PC-9 (cell line): ENCODE measurements around the gene FASTK. TPM values are rescaled to one million over a fixed set of nuclear protein-coding genes. Genes with fewer than 3 reads are reported as not detected.
A peak's percentile ranks its signal among the peaks of the same experiment; 100 is the strongest.

Source experiments
- BruUV-seq: library from RNA; stranded (reverse); fragments of 400-500 nt; replicated peaks from 2 replicates; lab custom pipeline; 2021; lab: Mats Ljungman, UMichigan
- CTCF ChIA-PET: fragments of 300-600 bp; sonication (Branson Sonifier 250); formaldehyde crosslinking; loops from one replicate; lab custom pipeline; 2022; ENCODE audit warnings: antibody characterized with exemption; lab: Charles Lee
- POLR2A ChIA-PET: fragments of 300-600 bp; sonication (Branson Sonifier 250); formaldehyde crosslinking; loops from one replicate; lab custom pipeline; 2022; ENCODE audit warnings: antibody characterized with exemption; ENCODE audit not compliant: unreplicated experiment; lab: Charles Lee
- DNase-seq, 2 experiments: peaks; one replicate each; pipeline versions ENCODE4 v3.0.0 to v3.0.0-alpha.2; 2015 to 2022; ENCODE audit warnings: mixed read lengths in 1 of 2
- H2AFZ ChIP-seq: fragments of 200-600 bp; sonication (generic); 2 replicates; pipeline ENCODE4 v1.8.1; 2017; ENCODE audit warnings: antibody characterized with exemption
- H3F3A ChIP-seq: fragments of 200-600 bp; sonication (generic); 2 replicates; pipeline ENCODE4 v1.8.1; 2017; ENCODE audit warnings: antibody characterized with exemption, mild to moderate bottlenecking, low read depth; ENCODE audit not compliant: insufficient read depth
- H3K27ac ChIP-seq: fragments of 200-600 bp; sonication (generic); 2 replicates; pipeline ENCODE4 v1.6.1; 2016; ENCODE audit warnings: mixed run types
- H3K27me3 ChIP-seq: fragments of 200-600 bp; sonication (generic); 2 replicates; pipeline ENCODE4 v1.6.1; 2016; ENCODE audit warnings: low read depth, mixed run types; ENCODE audit not compliant: insufficient read depth
- H3K36me3 ChIP-seq: fragments of 200-600 bp; sonication (generic); 2 replicates; pipeline ENCODE4 v1.6.1; 2016; ENCODE audit warnings: low read depth, mixed run types
- H3K4me1 ChIP-seq: fragments of 200-600 bp; sonication (generic); replicated peaks from 2 replicates; pipeline ENCODE4 v1.6.1; 2016; ENCODE audit warnings: mixed run types; ENCODE audit not compliant: insufficient read depth
- H3K4me2 ChIP-seq: fragments of 200-600 bp; sonication (generic); 2 replicates; pipeline ENCODE4 v1.6.1; 2017; ENCODE audit warnings: mixed run types
- H3K4me3 ChIP-seq: fragments of 200-600 bp; sonication (generic); 2 replicates; pipeline ENCODE4 v1.6.1; 2016; ENCODE audit warnings: mixed run types
- H3K79me2 ChIP-seq: fragments of 200-600 bp; sonication (generic); 2 replicates; pipeline ENCODE4 v1.6.1; 2017; ENCODE audit warnings: low read depth, mixed run types
- H3K9me2 ChIP-seq: fragments of 200-600 bp; sonication (generic); 2 replicates; pipeline ENCODE4 v1.8.1; 2017; ENCODE audit warnings: mild to moderate bottlenecking; ENCODE audit not compliant: insufficient read depth
- H3K9me3 ChIP-seq: fragments of 200-600 bp; sonication (generic); 2 replicates; pipeline ENCODE4 v1.8.1; 2016; ENCODE audit warnings: low read depth; ENCODE audit not compliant: insufficient read depth
- H4K20me1 ChIP-seq: fragments of 200-600 bp; sonication (generic); 2 replicates; pipeline ENCODE4 v1.8.1; 2017; ENCODE audit not compliant: insufficient read depth
- EZH2 ChIP-seq: fragments of 200-600 bp; sonication (generic); IDR thresholded peaks from 2 replicates; pipeline ENCODE4 v1.8.0; 2017; ENCODE audit warnings: antibody characterized with exemption, low read depth
- intact Hi-C: fragments of 100-400 bp; cut with micrococcal nuclease; formaldehyde crosslinking; loops from one replicate; pipeline ENCODE4 v1.10.0; 2022; ENCODE audit not compliant: unreplicated experiment
- total RNA-seq: library from RNA; stranded (reverse); gene quantifications from 2 replicates; pipeline ENCODE4 v1.2.3, GENCODE V29; 2021
- TF ChIP-seq, protein P1 (sequence below): fragments of 200-600 bp; sonication (generic); conservative IDR thresholded peaks from 2 replicates; pipeline ENCODE4 v1.6.1; 2017; ENCODE audit warnings: mixed run types, antibody characterized with exemption, mild to moderate bottlenecking, moderate library complexity

FASTK gene
- total RNA-seq, 1 experiment from 2014 or later, result 104 TPM

DNA sequence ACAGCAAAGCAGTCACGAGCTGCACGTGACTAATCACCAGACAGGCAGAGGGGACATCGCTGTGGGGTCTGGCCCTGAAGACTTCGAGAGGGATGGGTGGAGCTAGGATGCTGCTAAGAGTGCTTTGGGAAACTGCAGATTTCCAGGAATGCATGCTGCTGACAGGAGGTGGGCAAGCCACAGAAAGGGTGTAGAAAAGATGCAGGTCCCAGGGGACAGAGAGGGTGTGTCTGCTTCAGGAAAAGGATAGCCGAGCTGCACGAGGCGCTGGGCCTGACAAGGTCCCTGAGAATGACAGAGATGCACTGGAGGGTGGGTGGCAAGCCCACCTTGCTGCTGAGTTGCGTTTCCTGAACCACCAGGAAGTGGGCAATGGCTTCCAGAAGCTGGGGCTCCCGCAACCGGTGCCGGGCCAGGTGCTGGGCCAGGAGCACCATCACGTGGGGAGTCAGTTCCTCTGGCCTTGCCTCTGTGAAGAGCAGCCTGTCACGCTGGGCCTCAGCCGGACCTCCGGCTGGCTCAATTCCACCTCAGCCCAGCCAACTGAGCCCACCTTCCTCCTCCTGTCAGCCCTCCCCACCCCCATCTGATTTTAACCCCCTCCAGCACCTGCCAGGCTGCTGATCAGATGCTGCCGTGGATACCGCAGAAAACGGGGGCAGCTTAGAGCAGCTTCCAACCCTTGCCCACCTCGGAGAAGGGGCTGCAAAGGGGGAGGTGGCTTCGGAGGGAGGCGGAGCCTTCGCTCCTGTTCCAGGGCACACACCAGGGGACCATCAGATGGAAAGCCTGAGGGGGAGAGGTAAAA, 2.2 kb downstream of the FASTK start:
- no peak for TF ChIP-seq EZH2
- TF ChIP-seq, protein P1, sequence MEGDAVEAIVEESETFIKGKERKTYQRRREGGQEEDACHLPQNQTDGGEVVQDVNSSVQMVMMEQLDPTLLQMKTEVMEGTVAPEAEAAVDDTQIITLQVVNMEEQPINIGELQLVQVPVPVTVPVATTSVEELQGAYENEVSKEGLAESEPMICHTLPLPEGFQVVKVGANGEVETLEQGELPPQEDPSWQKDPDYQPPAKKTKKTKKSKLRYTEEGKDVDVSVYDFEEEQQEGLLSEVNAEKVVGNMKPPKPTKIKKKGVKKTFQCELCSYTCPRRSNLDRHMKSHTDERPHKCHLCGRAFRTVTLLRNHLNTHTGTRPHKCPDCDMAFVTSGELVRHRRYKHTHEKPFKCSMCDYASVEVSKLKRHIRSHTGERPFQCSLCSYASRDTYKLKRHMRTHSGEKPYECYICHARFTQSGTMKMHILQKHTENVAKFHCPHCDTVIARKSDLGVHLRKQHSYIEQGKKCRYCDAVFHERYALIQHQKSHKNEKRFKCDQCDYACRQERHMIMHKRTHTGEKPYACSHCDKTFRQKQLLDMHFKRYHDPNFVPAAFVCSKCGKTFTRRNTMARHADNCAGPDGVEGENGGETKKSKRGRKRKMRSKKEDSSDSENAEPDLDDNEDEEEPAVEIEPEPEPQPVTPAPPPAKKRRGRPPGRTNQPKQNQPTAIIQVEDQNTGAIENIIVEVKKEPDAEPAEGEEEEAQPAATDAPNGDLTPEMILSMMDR, result no peak
- ChIA-PET CTCF (no interaction called here), POLR2A (interaction anchor here (0.7 kb wide), 1 partner anchor 12 kb away, joined by 3 read pairs; no protein-coding TSS in a partner anchor)
- intact Hi-C loops, result no loop called here
- H3K79me2 ChIP-seq, result peaks cover 38% of the 10 kb centered on the region
- no TSS peak for BruUV-seq
- H2AFZ ChIP-seq, result no peak overlapping the region
- H3K36me3 ChIP-seq, result no peaks in the 10 kb centered on the region
- H3K4me2 ChIP-seq, result no peak overlapping the region; the same call in 1 of the 2 replicates
- H3K27me3 ChIP-seq, result no peaks in the 10 kb centered on the region
- H3K27ac ChIP-seq, result no peak overlapping the region
- H3K9me3 ChIP-seq, result no peaks in the 10 kb centered on the region
- H4K20me1 ChIP-seq, result peaks cover 8% of the 10 kb centered on the region; the same call in 1 of the 2 replicates
- DNase-seq, result no peak
- peaks cover 58% of the 10 kb centered on the region for H3F3A ChIP-seq
- H3K4me1 ChIP-seq, result peaks cover 19% of the 10 kb centered on the region
- H3K4me3 ChIP-seq, result no peak overlapping the region
- H3K9me2 ChIP-seq, result no peaks in the 10 kb centered on the region

GRCh38 chr7:151077705-151078232, 2.8 kb downstream of the FASTK start:
- no peaks in the 10 kb centered on the region for H3K9me3 ChIP-seq
- intact Hi-C loops, result no loop called here
- no peak for TF ChIP-seq EZH2
- TF ChIP-seq, protein P1, result no peak
- no peak overlapping the region for H3K27ac ChIP-seq
- BruUV-seq, result no TSS peak
- no peaks in the 10 kb centered on the region for H3K9me2 ChIP-seq
- no peak overlapping the region for H2AFZ ChIP-seq
- peaks cover 58% of the 10 kb centered on the region for H3F3A ChIP-seq
- H4K20me1 ChIP-seq, result peaks cover 8% of the 10 kb centered on the region; the same call in 1 of the 2 replicates
- H3K4me3 ChIP-seq, result no peak overlapping the region
- no peaks in the 10 kb centered on the region for H3K36me3 ChIP-seq
- H3K4me2 ChIP-seq, result no peak overlapping the region
- peaks cover 19% of the 10 kb centered on the region for H3K4me1 ChIP-seq
- DNase-seq, result no peak
- ChIA-PET POLR2A (interaction anchor here (0.7 kb wide), 1 partner anchor 12 kb away, joined by 3 read pairs; no protein-coding TSS in a partner anchor), CTCF (no interaction called here)
- peaks cover 34% of the 10 kb centered on the region for H3K79me2 ChIP-seq
- no peaks in the 10 kb centered on the region for H3K27me3 ChIP-seq

DNA sequence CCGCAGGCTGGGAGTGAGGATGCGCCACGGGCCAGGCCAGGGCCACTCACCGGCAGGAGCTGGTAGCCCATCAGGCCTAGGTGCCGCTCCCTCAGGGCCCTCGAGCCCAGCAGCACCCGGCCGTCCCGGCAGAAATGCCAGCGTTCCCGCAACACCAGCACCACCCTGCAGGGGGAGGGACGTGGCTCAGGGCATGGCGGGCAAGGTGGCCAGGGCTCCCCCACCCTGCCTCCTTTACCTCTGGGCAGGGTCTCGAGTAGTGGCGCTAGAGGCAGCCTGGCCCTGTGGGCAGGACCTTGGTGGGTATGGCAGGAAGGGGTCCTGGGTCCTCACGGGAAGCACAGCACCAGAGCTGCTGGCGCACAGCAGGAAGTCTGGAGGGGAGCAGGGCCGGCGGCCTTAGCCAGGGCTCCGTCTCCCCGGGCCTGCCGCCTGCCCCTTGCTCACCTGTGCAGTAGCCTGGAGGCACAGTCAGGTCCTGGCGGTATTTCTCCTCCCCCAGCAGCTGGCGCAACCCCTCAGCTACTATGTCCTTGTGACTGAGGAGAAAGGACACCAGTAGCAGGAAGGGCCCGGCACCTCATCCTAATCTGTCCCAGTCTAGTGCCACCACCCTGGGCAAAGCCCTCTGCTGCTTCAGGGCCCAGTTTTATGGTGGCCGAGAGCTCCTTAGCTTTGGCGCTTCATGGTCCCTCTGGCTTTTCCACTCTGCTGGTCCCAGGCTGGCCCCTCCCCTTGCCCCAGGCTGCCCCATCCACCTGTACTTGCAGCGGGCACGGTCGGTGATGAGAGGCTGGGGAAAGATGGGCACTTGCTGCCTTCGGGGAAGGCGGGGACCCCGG, 3.5 kb downstream of the FASTK start:
- peaks cover 8% of the 10 kb centered on the region; the same call in 1 of the 2 replicates for H4K20me1 ChIP-seq
- TF ChIP-seq, protein P1, result peak; percentile 53
- TF ChIP-seq EZH2, result no peak
- peaks cover 3% of the 10 kb centered on the region; the same call in 1 of the 2 replicates for H3K36me3 ChIP-seq
- POLR2A ChIA-PET, result interaction anchor here (0.6 kb wide), 1 partner anchor 9 kb away, joined by 5 read pairs; no protein-coding TSS in a partner anchor
- H2AFZ ChIP-seq, result no peak overlapping the region
- no peak overlapping the region for H3K4me2 ChIP-seq
- CTCF ChIA-PET, result interaction anchor here (0.5 kb wide), 1 partner anchor 14 kb away, joined by 4 read pairs; no protein-coding TSS in a partner anchor
- H3K27ac ChIP-seq, result no peak overlapping the region
- peaks cover 14% of the 10 kb centered on the region for H3K4me1 ChIP-seq
- H3K27me3 ChIP-seq, result no peaks in the 10 kb centered on the region
- no peaks in the 10 kb centered on the region for H3K9me3 ChIP-seq
- peaks cover 56% of the 10 kb centered on the region for H3F3A ChIP-seq
- peak in 1 of 2 experiments; percentile 48 for DNase-seq
- no TSS peak for BruUV-seq
- no peak overlapping the region for H3K4me3 ChIP-seq
- H3K79me2 ChIP-seq, result peaks cover 27% of the 10 kb centered on the region
- intact Hi-C loops, result no loop called here
- H3K9me2 ChIP-seq, result no peaks in the 10 kb centered on the region
